M059J (cell line): ENCODE results near the gene CDKAL1. TPM values are rescaled to one million over a fixed set of nuclear protein-coding genes. Genes with fewer than 3 reads are reported as not detected.

Source experiments
- DNase-seq: peaks from one replicate; pipeline ENCODE4 v3.0.0-alpha.2; 2012; ENCODE audit warnings: low read depth
- total RNA-seq: library from RNA; depleted of rRNA; stranded (reverse); fragments of >200 nt; shearing (Covaris generic); gene quantifications from 2 replicates; pipeline ENCODE4 v1.2.3, GENCODE V29; 2014

The CDKAL1 gene
- total RNA-seq, 1 experiment from 2014 or later, result 36.4 TPM

GRCh38 chr6:20678831-20679352, 144.6 kb downstream of the CDKAL1 start:
- no peak for DNase-seq

GRCh38 chr6:20680697-20681165, 146.5 kb downstream of the CDKAL1 start:
- no peak for DNase-seq

GRCh38 chr6:20681243-20681684, 147.0 kb downstream of the CDKAL1 start:
- no peak for DNase-seq

- DNase-seq, result no peak
These were observed 150.2 kb downstream of the CDKAL1 start for GRCh38 chr6:20684474-20684873.

- no peak for DNase-seq
These were observed 151.9 kb downstream of the CDKAL1 start for GRCh38 chr6:20686142-20686541.

- DNase-seq, result no peak
These were observed 153.2 kb downstream of the CDKAL1 start for GRCh38 chr6:20687494-20687893.

GRCh38 chr6:20688710-20689500, 154.6 kb downstream of the CDKAL1 start:
- DNase-seq, result peak; percentile 91

GRCh38 chr6:20691185-20691584, 156.9 kb downstream of the CDKAL1 start:
- DNase-seq, result no peak

GRCh38 chr6:20692023-20692422, 157.8 kb downstream of the CDKAL1 start:
- DNase-seq, result no peak

- peak; percentile 88 for DNase-seq
These were observed 159.3 kb downstream of the CDKAL1 start for GRCh38 chr6:20693466-20694063.

- no peak for DNase-seq
These were observed 162.4 kb downstream of the CDKAL1 start for GRCh38 chr6:20696676-20697075.

GRCh38 chr6:20698675-20699074, 164.4 kb downstream of the CDKAL1 start:
- DNase-seq, result peak; percentile 31

GRCh38 chr6:20699402-20699801, 165.1 kb downstream of the CDKAL1 start:
- DNase-seq, result no peak

- no peak for DNase-seq
These were observed 166.1 kb downstream of the CDKAL1 start for GRCh38 chr6:20700375-20700774.

- no peak for DNase-seq
These were observed 168.1 kb downstream of the CDKAL1 start for GRCh38 chr6:20702366-20702765.

GRCh38 chr6:20703049-20703448, 168.8 kb downstream of the CDKAL1 start:
- DNase-seq, result no peak

GRCh38 chr6:20704325-20705025, 170.2 kb downstream of the CDKAL1 start:
- DNase-seq, result peak; percentile 38

- no peak for DNase-seq
These were observed 171.5 kb downstream of the CDKAL1 start for GRCh38 chr6:20705741-20706140.

GRCh38 chr6:20706238-20706938, 172.1 kb downstream of the CDKAL1 start:
- DNase-seq, result peak; percentile 33

- DNase-seq, result no peak
These were observed 172.8 kb downstream of the CDKAL1 start for GRCh38 chr6:20706939-20707485.

- DNase-seq, result no peak
These were observed 173.6 kb downstream of the CDKAL1 start for GRCh38 chr6:20707870-20708269.
